WTC11 (cell line): ENCODE data around the gene TSPAN9. TPM values are rescaled to one million over a fixed set of nuclear protein-coding genes. Genes with fewer than 3 reads are reported as not detected.

ENCODE experiments used
- ATAC-seq: fragments of 200-7000 bp; cut with Tn5 transposase; 2 replicates; pipeline ENCODE4 v1.10.0; 2021; ENCODE audit warnings: mild to moderate bottlenecking, moderate library complexity
- CTCF ChIA-PET: fragments of 300-600 bp; sonication (Branson Sonifier 250); formaldehyde crosslinking; loops from one replicate; lab custom pipeline; 2021; ENCODE audit warnings: antibody characterized with exemption; lab: Charles Lee
- POLR2A ChIA-PET: fragments of 350-600 bp; sonication (Branson Sonifier 250); formaldehyde crosslinking; loops from one replicate; lab custom pipeline; 2021; ENCODE audit warnings: antibody characterized with exemption; lab: Charles Lee
- DNase-seq: peaks from one replicate; pipeline ENCODE4 v3.0.0; 2021; ENCODE audit warnings: low spot score
- H3K27ac Mint-ChIP-seq: 2 replicates; pipeline ENCODE4 v1.8.0; 2021; ENCODE audit warnings: mixed read lengths
- H3K27me3 Mint-ChIP-seq: 2 replicates; pipeline ENCODE4 v1.8.0; 2021; ENCODE audit warnings: low read depth, mild to moderate bottlenecking, moderate library complexity, mixed read lengths
- H3K36me3 Mint-ChIP-seq: 2 replicates; pipeline ENCODE4 v1.8.0; 2021; ENCODE audit warnings: mixed read lengths
- H3K4me1 Mint-ChIP-seq: 2 replicates; pipeline ENCODE4 v1.8.0; 2022; ENCODE audit warnings: mixed read lengths
- H3K4me3 Mint-ChIP-seq: 2 replicates; pipeline ENCODE4 v1.8.0; 2021; ENCODE audit warnings: mild to moderate bottlenecking, moderate library complexity, mixed read lengths
- H3K9me3 Mint-ChIP-seq: 2 replicates; pipeline ENCODE4 v1.8.0; 2021; ENCODE audit warnings: mixed read lengths
- ATF1 ChIP-seq: sonication (generic); formaldehyde crosslinking; IDR thresholded peaks from 2 replicates; pipeline ENCODE4 v1.8.1; 2023; ENCODE audit warnings: mild to moderate bottlenecking, moderate library complexity, missing genetic modification reagents
- CREB1 ChIP-seq: sonication (generic); formaldehyde crosslinking; IDR thresholded peaks from 2 replicates; pipeline ENCODE4 v1.8.0; 2023; ENCODE audit warnings: mild to moderate bottlenecking, missing genetic modification reagents
- CREM ChIP-seq: sonication (generic); formaldehyde crosslinking; IDR thresholded peaks from 2 replicates; pipeline ENCODE4 v1.8.1; 2022; ENCODE audit warnings: mild to moderate bottlenecking, missing genetic modification reagents, moderate library complexity
- E2F1 ChIP-seq: sonication (generic); formaldehyde crosslinking; IDR thresholded peaks from 2 replicates; pipeline ENCODE4 v1.8.0; 2022; ENCODE audit warnings: mild to moderate bottlenecking, missing genetic modification reagents
- ERG ChIP-seq: fragments of 250-450 bp; sonication (Bioruptor Pico); IDR thresholded peaks from 2 replicates; pipeline ENCODE4 v1.8.0; 2021; ENCODE audit warnings: mild to moderate bottlenecking
- FOXK1 ChIP-seq: sonication (generic); formaldehyde crosslinking; IDR thresholded peaks from 2 replicates; pipeline ENCODE4 v1.8.0; 2022; ENCODE audit warnings: mild to moderate bottlenecking, moderate library complexity, missing genetic modification reagents
- HMGA2 ChIP-seq: fragments of 250-450 bp; sonication (Bioruptor Pico); IDR thresholded peaks from 2 replicates; pipeline ENCODE4 v1.4.0; 2021; ENCODE audit warnings: mild to moderate bottlenecking, moderate library complexity
- MYBL2 ChIP-seq: sonication (generic); formaldehyde crosslinking; IDR thresholded peaks from 2 replicates; pipeline ENCODE4 v1.8.1; 2023; ENCODE audit warnings: mild to moderate bottlenecking, moderate library complexity, missing genetic modification reagents
- ZBTB21 ChIP-seq: sonication (generic); formaldehyde crosslinking; IDR thresholded peaks from 2 replicates; pipeline ENCODE4 v1.8.1; 2023; ENCODE audit warnings: mild to moderate bottlenecking, missing genetic modification reagents, borderline replicate concordance
- ZNF317 ChIP-seq: sonication (generic); formaldehyde crosslinking; IDR thresholded peaks from 2 replicates; pipeline ENCODE4 v1.8.1; 2023; ENCODE audit warnings: low read depth, mild to moderate bottlenecking, moderate library complexity, missing genetic modification reagents, borderline replicate concordance
- ZNF396 ChIP-seq: fragments of 250-450 bp; sonication (Bioruptor Pico); IDR thresholded peaks from 2 replicates; pipeline ENCODE4 v1.8.0; 2021; ENCODE audit warnings: mild to moderate bottlenecking, moderate library complexity, borderline replicate concordance
- ZNF416 ChIP-seq: fragments of 250-450 bp; sonication (Bioruptor Pico); IDR thresholded peaks from 2 replicates; pipeline ENCODE4 v1.9.0; 2021; ENCODE audit warnings: mild to moderate bottlenecking, inconsistent platforms
- ZNF532 ChIP-seq: fragments of 250-450 bp; sonication (Bioruptor Pico); IDR thresholded peaks from 2 replicates; pipeline ENCODE4 v1.9.0; 2021; ENCODE audit warnings: mild to moderate bottlenecking, borderline replicate concordance
- total RNA-seq: library from RNA; stranded (reverse); gene quantifications from 3 replicates; pipeline ENCODE4 v1.2.3, GENCODE V29; 2021
- TF ChIP-seq, protein P1 (sequence below): fragments of 200-600 bp; IDR thresholded peaks from 2 replicates; pipeline ENCODE4 v1.8.0; 2022; ENCODE audit warnings: antibody characterized with exemption
- TF ChIP-seq, protein P2 (sequence below): fragments of 250-450 bp; sonication (Bioruptor Pico); IDR thresholded peaks from 2 replicates; pipeline ENCODE4 v1.9.0; 2021; ENCODE audit warnings: mild to moderate bottlenecking
- TF ChIP-seq, protein P3 (sequence below): sonication (generic); formaldehyde crosslinking; IDR thresholded peaks from 2 replicates; pipeline ENCODE4 v1.8.1; 2023; ENCODE audit warnings: mild to moderate bottlenecking, missing genetic modification reagents
- TF ChIP-seq, protein P4 (sequence below): sonication (generic); formaldehyde crosslinking; IDR thresholded peaks from 2 replicates; pipeline ENCODE4 v1.8.0; 2023; ENCODE audit warnings: missing genetic modification reagents, mild to moderate bottlenecking, borderline replicate concordance

Gene TSPAN9
- total RNA-seq, 1 experiment from 2014 or later: 27.6 TPM

DNA sequence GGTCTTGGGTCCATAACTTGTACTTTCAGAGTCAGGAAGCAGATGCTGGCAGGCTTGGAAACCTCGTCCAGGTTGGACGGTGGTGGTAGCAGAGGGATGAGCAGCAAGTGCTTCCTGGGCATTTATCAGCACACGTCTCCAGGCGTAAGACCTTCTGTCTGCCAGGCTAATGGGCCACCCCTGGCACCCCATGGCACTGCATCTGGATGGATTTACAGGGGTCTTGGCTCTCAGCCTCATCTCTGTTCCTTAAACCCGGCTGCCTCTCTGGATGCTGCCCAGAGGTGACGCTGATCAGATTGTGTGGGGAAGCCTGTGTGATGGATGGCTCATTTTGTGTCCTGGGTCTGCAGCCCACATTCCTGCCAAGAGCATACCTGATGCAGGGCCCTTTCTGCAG, 145.1 kb downstream of the TSPAN9 start (continued):
- TF ChIP-seq, protein P1, sequence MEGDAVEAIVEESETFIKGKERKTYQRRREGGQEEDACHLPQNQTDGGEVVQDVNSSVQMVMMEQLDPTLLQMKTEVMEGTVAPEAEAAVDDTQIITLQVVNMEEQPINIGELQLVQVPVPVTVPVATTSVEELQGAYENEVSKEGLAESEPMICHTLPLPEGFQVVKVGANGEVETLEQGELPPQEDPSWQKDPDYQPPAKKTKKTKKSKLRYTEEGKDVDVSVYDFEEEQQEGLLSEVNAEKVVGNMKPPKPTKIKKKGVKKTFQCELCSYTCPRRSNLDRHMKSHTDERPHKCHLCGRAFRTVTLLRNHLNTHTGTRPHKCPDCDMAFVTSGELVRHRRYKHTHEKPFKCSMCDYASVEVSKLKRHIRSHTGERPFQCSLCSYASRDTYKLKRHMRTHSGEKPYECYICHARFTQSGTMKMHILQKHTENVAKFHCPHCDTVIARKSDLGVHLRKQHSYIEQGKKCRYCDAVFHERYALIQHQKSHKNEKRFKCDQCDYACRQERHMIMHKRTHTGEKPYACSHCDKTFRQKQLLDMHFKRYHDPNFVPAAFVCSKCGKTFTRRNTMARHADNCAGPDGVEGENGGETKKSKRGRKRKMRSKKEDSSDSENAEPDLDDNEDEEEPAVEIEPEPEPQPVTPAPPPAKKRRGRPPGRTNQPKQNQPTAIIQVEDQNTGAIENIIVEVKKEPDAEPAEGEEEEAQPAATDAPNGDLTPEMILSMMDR: no peak
- TF ChIP-seq ZNF416 (CRISPR knock-in tag) (no peak), ZBTB21 (CRISPR knock-in tag) (no peak), HMGA2 (no peak), MYBL2 (CRISPR knock-in tag) (no peak), E2F1 (CRISPR knock-in tag) (no peak), CREB1 (no peak)
- TF ChIP-seq, protein P2, sequence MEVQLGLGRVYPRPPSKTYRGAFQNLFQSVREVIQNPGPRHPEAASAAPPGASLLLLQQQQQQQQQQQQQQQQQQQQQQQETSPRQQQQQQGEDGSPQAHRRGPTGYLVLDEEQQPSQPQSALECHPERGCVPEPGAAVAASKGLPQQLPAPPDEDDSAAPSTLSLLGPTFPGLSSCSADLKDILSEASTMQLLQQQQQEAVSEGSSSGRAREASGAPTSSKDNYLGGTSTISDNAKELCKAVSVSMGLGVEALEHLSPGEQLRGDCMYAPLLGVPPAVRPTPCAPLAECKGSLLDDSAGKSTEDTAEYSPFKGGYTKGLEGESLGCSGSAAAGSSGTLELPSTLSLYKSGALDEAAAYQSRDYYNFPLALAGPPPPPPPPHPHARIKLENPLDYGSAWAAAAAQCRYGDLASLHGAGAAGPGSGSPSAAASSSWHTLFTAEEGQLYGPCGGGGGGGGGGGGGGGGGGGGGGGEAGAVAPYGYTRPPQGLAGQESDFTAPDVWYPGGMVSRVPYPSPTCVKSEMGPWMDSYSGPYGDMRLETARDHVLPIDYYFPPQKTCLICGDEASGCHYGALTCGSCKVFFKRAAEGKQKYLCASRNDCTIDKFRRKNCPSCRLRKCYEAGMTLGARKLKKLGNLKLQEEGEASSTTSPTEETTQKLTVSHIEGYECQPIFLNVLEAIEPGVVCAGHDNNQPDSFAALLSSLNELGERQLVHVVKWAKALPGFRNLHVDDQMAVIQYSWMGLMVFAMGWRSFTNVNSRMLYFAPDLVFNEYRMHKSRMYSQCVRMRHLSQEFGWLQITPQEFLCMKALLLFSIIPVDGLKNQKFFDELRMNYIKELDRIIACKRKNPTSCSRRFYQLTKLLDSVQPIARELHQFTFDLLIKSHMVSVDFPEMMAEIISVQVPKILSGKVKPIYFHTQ (CRISPR knock-in tag): no peak

DNA sequence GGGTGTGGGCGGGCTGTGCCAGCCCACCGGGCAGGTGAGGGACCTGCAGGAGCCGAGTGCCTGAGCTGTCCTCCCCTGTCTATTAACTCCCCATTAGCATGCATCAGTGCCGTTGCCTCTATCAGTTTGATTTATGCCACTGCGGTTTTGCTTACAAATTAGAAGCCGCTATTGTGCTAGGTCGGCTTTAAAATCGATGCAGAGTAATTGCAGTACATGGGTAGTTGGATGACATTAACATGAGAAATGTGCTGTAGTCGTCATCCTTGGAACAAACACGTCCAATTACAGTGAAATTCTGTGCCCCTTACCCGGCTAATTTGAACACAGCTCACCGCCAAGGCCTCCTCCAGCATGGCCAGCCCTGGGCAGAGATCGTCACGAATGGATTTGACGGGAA, 145.8 kb downstream of the TSPAN9 start:
- Mint-ChIP-seq H3K4me3 (no peak overlapping the region), H3K9me3 (no peaks in the 10 kb centered on the region; the same call in 1 of the 2 replicates), H3K36me3 (no peaks in the 10 kb centered on the region), H3K4me1 (peaks cover 23% of the 10 kb centered on the region), H3K27me3 (no peaks in the 10 kb centered on the region), H3K27ac (no peak overlapping the region)
- no peak for ATAC-seq
- ChIA-PET POLR2A (no interaction called here), CTCF (interaction anchor here (1.1 kb wide), 1 partner anchor 52 kb away, joined by 4 read pairs; no protein-coding TSS in a partner anchor)
- DNase-seq: no peak
- TF ChIP-seq ZNF317 (CRISPR knock-in tag) (no peak), ATF1 (CRISPR knock-in tag) (no peak), ZNF396 (no peak), FOXK1 (CRISPR knock-in tag) (no peak), CREM (CRISPR knock-in tag) (no peak), ERG (CRISPR knock-in tag) (no peak), E2F1 (CRISPR knock-in tag) (no peak), ZNF532 (CRISPR knock-in tag) (no peak)
- TF ChIP-seq, protein P3, sequence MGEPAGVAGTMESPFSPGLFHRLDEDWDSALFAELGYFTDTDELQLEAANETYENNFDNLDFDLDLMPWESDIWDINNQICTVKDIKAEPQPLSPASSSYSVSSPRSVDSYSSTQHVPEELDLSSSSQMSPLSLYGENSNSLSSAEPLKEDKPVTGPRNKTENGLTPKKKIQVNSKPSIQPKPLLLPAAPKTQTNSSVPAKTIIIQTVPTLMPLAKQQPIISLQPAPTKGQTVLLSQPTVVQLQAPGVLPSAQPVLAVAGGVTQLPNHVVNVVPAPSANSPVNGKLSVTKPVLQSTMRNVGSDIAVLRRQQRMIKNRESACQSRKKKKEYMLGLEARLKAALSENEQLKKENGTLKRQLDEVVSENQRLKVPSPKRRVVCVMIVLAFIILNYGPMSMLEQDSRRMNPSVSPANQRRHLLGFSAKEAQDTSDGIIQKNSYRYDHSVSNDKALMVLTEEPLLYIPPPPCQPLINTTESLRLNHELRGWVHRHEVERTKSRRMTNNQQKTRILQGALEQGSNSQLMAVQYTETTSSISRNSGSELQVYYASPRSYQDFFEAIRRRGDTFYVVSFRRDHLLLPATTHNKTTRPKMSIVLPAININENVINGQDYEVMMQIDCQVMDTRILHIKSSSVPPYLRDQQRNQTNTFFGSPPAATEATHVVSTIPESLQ: no peak
- TF ChIP-seq, protein P4, sequence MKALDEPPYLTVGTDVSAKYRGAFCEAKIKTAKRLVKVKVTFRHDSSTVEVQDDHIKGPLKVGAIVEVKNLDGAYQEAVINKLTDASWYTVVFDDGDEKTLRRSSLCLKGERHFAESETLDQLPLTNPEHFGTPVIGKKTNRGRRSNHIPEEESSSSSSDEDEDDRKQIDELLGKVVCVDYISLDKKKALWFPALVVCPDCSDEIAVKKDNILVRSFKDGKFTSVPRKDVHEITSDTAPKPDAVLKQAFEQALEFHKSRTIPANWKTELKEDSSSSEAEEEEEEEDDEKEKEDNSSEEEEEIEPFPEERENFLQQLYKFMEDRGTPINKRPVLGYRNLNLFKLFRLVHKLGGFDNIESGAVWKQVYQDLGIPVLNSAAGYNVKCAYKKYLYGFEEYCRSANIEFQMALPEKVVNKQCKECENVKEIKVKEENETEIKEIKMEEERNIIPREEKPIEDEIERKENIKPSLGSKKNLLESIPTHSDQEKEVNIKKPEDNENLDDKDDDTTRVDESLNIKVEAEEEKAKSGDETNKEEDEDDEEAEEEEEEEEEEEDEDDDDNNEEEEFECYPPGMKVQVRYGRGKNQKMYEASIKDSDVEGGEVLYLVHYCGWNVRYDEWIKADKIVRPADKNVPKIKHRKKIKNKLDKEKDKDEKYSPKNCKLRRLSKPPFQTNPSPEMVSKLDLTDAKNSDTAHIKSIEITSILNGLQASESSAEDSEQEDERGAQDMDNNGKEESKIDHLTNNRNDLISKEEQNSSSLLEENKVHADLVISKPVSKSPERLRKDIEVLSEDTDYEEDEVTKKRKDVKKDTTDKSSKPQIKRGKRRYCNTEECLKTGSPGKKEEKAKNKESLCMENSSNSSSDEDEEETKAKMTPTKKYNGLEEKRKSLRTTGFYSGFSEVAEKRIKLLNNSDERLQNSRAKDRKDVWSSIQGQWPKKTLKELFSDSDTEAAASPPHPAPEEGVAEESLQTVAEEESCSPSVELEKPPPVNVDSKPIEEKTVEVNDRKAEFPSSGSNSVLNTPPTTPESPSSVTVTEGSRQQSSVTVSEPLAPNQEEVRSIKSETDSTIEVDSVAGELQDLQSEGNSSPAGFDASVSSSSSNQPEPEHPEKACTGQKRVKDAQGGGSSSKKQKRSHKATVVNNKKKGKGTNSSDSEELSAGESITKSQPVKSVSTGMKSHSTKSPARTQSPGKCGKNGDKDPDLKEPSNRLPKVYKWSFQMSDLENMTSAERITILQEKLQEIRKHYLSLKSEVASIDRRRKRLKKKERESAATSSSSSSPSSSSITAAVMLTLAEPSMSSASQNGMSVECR (CRISPR knock-in tag): no peak
